NCI-H524 treated with DMSO at 0.1 percent for 48 hours (cell line): ENCODE data around the gene ASB4.
"Not testable (repeated sequence)": the region's sequence is repeated elsewhere in the genome, so short reads cannot be mapped to it uniquely, and the experiment has no call there.

ENCODE experiments used
- DNase-seq: peaks from one replicate; lab custom pipeline; 2025; lab: John Stamatoyannopoulos, UW

Gene ASB4, protein sequence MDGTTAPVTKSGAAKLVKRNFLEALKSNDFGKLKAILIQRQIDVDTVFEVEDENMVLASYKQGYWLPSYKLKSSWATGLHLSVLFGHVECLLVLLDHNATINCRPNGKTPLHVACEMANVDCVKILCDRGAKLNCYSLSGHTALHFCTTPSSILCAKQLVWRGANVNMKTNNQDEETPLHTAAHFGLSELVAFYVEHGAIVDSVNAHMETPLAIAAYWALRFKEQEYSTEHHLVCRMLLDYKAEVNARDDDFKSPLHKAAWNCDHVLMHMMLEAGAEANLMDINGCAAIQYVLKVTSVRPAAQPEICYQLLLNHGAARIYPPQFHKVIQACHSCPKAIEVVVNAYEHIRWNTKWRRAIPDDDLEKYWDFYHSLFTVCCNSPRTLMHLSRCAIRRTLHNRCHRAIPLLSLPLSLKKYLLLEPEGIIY

DNA sequence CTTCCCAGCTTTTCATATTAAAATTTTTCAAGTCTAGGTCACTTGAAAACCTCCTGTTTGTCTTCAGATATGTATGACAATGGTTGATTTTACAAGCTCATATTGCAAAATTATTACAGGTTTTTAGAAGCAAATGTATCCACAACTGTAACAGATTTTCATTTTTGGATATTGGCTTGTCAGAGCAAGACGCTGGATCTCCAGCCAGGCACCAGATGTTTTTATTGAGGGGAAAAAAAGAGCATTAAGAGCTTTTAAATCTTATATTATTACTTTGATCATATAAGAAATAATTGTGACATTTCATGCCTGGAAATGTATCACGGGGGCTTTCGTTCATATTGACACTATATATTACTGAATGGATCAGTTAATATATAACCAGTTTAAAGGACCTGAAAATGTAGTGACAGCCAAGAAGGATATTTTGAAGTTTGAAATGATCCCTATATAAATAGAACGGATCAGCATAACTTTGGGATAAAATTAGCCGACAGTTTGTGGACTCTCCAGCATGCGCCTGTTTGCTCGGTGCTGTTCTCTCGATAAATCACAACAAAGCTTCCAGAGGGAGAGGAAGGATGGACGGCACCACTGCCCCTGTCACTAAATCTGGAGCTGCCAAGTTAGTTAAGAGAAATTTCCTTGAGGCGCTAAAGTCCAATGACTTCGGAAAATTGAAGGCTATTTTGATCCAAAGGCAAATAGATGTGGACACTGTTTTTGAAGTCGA is at the start of gene ASB4:
Gene ASB4, plus strand, starts transcription at position 553 of the 733 bp plus-strand sequence. Its CDS starts 29 bp downstream, at position 582.
- no peak for DNase-seq

GRCh38 chr7:95436407-95436806 is 49.3 kb upstream of the ASB4 start:
- no peak for DNase-seq

- DNase-seq = no peak
Measured at GRCh38 chr7:95440394-95441038, 45.2 kb upstream of the ASB4 start.

DNA sequence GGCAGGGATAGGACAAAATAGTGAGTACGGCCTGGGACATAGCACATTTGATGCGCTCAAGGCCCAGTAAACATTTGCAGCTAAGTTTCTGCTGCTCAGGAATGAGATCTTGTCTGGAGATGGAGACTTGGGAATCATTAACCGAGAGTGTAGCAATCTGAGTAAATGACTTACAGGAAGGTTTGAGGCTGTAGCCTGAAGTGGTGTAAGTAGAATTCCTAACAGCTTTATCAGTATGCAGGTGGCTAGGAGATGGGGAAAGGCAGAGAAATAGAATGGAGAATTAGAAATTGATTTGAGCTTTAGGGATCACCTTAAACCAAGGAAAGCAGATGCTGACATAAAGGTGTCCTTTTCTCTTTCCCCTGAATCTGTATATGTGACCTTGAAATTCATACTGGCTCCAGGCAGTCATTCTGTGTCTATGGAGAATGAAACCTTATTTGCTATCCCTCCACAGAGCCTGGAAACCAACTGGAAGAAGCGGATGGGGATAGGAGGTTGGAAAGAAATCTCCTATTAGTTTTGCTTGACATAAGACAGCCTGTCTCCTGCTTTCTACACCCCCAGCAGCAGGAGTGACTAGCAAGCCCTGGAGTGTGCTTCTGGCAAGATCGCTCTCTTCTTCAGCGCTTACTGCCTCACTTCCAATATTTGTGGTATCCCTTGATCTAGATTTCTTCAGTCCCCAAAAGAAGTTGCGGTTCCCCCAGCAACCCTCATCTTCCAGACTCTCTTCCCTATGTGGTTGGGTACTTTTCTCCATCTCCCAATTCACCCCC is 44.5 kb upstream of the ASB4 start:
- no peak for DNase-seq

- no peak for DNase-seq
Measured at GRCh38 chr7:95444796-95445195, 40.9 kb upstream of the ASB4 start.

DNA sequence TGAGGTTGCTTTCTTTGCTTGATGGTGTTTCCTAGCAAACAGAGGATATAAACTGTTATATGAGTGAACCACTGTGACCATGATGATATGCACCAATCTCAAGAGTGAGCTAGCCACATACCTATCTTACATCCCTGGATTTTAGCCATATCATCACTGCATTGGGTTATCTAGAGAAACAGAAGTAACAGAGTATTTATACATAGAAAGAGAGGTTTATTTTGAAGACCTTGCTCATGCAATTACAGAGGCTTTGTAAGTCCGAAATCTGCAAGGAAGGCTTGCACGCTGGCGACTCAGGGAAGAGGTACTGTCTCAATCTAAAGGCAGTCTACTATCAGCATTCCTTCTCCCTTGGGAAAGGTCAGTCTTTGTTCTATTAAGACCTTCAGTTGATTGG is 39.1 kb upstream of the ASB4 start:
- no peak for DNase-seq

DNA sequence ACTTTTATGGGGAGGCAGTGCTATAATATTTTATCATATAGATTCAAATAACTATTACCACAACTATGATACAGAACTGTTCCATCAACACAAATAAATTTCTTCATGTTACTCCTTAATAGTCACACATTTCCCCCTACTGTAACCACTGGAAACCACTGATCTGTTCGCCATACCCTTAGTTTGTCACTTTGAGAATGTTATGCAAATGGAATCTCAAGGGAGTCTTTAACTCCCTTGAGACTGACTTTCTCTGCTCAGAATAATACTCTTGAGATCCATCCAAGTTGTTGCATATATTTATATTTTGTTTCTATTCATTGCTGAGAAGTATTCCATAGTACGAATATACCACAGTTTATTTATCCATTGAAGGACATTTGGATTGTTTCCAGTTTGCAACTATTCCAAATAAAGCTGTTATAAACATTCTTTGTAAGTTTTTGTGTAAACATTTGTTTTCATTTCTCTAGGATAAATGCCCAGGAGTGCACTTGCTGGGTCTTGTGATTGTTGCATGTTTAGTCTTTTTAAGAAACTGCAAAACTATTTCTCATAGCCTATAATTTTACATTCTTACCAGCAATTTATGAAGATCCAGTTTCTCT is 31.2 kb upstream of the ASB4 start:
- no peak for DNase-seq

DNA sequence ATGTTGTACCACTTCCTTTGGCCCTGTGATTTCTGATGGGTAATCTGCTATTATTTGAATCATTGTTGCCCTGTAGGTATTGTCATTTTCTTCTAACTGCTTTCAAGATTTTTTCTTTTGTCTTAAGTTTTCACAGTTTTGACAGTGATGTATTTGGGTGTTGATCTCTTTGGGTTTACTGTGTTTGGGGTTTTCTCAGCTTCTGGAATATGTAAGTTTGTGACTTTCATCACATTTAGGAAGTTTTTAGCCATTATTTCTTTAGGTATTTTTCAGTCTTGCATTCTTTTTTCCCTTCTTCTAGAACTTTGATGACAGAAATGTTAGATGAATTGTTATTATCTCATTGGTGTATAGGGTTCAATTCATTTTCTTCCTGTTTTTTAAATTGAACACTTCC is 27.8 kb upstream of the ASB4 start:
- no peak for DNase-seq

GRCh38 chr7:95460653-95461052 is 25.1 kb upstream of the ASB4 start:
- DNase-seq = not testable (repeated sequence)

DNA sequence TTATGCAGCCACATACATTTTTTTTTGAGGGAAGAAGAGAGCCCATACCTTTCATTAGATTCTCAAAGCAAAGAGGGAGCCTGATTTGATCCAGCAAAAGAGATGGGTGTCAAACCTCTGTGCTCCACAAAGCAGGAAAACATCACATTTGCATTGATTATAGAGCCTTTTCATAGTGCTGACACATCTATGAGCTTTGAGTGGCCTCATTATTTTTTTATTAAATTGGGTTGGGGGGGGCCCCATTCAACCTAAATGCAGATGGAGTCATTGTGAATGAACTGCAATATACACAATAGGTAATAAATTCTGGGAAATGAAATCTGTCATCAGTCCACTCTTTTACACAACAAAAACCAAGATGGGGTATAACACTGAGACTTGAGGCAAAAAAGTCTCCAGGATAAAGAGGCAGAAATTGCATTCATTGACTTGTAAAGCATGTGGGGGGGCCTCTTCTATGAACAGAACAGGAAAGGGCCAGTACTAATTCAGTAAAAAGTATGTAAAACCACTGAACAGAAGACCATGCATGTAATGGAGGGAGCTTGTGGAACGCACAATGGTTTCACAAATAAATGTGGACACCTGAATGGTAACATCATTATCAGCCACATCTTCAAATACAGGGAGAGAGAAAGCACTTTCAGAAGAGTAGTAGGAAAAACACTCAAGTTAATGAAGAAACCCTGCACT is 17.7 kb upstream of the ASB4 start:
- DNase-seq = no peak

DNA sequence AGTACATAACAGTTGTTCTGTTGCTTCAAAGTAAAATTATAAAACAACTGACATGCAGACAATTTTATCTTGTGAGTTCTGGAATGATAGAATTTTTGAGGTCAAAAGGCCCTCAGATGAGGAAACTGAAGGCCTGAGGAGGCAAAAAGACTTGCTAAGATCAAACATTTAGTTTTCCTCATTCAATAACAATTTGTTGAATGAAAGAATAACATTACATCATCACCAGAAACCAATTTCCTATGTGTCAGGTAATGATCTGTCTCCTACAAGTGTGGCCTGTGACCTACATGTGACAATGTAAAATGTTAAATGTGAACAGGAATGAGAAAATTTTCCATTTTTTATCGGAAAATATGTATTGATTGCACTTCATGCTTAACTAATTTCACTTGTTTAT is 16.6 kb upstream of the ASB4 start:
- no peak for DNase-seq

DNA sequence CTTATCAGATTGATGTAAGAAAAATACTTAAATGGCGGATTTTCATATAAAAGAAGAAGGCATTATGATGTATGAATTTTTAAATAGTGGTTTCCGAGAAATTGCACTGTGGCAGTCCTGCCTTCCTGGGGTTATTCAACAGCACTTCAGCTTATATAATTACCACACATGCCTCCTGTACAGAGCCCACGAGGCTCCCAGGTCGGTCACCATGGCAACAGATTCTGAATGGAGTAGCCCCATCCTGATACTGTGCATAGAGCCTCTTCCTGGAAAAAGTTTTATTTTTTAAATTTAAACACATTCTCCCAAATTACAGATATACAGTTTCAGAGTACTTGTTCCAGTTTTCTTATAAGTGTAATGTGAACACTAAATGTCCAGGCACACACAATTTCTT is 15.9 kb upstream of the ASB4 start:
- DNase-seq = peak; percentile 38

DNA sequence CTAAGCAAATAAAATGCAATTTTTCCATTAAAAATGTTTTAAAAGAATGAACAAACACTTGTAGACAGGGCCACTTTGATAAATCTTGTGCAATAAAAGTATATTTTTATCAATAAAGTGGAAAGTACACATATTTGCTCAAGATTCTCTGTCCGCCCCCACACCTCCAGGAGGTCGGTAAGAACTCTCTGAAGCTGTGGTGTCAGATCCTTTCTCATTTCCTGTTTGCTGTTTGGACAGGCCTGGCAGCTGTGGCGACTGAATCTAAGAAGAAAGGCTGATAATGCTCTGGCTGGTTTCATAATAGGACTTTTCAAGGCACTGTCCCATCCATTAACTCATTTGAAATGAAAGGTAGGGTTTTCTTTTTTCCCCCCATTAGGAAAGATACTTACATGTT is 15.3 kb upstream of the ASB4 start:
- no peak for DNase-seq

DNA sequence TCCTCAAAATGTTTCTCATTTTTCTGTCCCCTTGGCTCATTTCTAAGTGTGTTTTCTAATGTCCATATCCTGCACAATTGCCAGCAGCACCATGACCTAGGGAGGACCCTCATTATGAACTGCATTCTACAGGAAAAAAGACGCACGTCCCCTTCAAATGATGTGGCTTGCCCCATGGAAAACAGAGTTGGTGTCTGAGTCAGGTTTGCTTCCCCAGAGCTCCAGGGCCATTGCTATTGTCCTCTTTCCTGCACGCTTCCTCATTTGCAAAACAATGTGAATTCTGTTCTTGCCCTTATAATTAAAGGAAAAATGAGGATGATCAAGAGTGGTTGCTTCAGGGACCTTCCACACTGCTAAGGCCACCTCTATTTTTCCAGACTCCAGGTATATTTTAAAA is 14.7 kb upstream of the ASB4 start:
- no peak for DNase-seq

DNA sequence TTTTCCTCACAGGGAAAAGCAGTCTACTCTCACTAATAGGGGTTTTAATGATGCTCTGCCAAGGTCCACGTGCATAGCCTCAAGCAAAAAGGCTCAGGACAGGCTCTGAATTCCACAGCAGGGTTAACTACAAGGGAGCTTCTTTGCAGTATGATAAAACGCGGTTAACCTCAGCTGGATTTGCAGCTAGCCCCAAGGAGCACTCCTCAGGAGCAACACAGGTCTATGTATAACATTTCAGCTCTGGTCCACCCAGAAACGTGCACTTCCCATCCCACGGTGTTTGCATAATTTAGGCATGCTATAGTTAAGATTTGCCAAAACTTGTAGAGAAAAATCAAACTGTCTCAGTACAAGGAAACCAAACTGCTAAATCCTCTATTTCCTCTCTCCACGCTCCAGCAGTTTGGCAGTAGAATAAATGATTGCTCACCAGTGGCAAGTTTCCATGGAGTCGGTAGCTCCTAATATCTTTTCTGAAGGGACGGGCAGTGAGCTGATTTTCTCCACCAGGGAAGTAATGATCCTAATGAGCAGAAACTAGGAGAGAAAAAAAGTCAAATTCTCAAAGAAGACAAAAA is 13.1 kb upstream of the ASB4 start:
- no peak for DNase-seq

GRCh38 chr7:95473276-95473985 is 12.3 kb upstream of the ASB4 start:
- DNase-seq = peak; percentile 98

DNA sequence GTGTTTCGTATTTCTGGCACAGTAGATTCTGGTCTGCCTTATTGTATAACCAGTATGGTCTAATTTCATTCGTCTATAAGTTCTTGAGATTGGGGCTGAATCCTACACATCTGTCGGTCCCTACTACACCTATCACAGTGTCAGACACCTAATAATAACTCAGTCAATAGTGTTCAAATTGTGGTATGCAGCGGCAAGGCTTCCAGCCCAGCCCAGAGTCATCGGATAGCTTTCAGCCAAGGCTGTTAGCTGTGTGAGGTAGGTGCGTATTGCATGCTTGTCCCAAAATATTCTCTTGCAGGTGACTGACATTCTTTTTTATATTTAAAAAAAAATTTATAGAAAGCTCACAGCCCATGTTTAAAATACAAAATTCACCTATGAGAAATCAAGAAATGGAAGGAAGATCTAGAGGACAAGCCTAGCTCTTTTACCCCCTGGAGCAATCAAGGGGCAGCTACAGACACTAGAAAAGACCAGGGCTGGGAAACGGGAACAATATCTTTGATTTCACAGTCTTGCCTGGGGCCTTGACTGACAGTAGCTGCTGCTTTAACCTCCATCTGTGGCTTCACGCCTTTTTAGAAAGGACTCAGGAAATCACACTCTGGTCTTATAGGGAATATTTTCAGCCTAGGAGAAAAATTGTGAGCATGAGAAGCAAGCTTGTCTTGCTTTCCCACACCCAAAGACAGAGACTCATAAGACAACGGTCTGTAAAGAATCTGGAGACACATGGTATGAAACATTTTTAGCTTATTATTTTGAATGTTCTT is 9.5 kb upstream of the ASB4 start:
- DNase-seq = no peak

GRCh38 chr7:95476904-95477594 is 8.7 kb upstream of the ASB4 start:
- DNase-seq = no peak
